Activated CD8-positive, alpha-beta memory T cell treated with anti-CD3 and anti-CD28 coated beads for 48 hours (primary cell): Measurements from ENCODE around the gene DOCK11.
"Not testable (repeated sequence)": the region's sequence is repeated elsewhere in the genome, so short reads cannot be mapped to it uniquely, and the experiment has no call there.

ENCODE experiments used
- DNase-seq, 3 experiments: peaks; one replicate each; pipeline ENCODE4 v3.0.0-alpha.2; 2020; ENCODE audit warnings: low read depth in 2 of 3, low spot score in 2 of 3

The DOCK11 gene

DNA sequence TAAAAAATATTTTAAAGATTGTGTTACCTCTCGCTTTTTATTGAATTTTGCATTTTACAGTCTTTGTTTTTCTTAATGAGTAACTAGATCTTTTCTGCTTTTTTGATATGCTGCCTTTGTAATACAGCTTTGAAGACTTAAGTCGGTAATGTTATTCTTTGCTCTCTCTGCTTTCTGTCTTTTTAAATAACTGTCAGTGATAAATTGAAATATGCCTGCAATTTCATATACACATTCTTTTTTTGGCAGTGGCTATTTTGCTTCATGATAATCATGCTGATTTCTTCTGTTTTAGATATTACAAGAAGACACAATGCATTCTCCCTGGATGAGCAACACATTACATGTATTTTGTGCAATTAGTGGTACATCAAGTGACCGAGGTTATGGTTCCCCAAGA lies 189.8 kb downstream of the DOCK11 start:
- DNase-seq = no peak

GRCh38 chrX:118688935-118689334 lies 193.3 kb downstream of the DOCK11 start:
- no peak for DNase-seq

DNA sequence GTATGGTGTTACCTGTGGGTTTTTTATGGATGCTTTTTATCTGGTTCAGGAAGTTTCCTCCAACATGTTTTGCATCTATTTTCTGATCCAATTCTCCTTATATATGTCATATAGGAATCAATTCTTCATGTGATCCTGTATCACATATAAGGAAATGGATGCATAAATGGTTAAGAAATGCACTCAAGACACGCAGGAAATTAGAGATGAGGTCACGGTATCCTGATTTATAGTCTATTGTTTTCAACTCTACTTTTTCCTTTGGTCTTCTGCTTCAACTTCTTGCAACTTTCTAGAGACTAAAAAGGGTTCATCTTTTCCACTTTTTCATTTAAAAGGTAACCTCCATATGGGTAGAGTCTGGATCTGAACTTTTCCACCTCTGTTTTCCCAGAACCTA lies 198.2 kb downstream of the DOCK11 start:
- no peak for DNase-seq

DNA sequence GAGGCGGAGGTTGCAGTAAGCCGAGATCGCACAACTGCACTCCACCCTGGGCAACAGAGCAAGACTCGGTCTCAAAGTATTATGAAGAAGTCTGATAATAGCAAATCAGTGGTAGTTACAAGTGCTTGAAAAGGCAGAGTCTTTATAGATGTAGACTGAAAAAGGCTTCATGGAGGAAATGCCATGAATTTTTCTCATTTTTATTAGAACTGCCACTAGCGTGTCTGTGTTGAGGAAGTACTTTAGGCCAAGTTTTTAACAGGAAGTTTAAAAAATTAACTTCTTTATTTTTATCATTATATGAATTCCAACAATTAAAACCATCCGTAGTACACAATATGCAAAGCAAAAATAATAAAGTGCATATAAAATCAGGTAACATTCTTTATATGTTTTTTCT lies 199.0 kb downstream of the DOCK11 start:
- no peak for DNase-seq

DNA sequence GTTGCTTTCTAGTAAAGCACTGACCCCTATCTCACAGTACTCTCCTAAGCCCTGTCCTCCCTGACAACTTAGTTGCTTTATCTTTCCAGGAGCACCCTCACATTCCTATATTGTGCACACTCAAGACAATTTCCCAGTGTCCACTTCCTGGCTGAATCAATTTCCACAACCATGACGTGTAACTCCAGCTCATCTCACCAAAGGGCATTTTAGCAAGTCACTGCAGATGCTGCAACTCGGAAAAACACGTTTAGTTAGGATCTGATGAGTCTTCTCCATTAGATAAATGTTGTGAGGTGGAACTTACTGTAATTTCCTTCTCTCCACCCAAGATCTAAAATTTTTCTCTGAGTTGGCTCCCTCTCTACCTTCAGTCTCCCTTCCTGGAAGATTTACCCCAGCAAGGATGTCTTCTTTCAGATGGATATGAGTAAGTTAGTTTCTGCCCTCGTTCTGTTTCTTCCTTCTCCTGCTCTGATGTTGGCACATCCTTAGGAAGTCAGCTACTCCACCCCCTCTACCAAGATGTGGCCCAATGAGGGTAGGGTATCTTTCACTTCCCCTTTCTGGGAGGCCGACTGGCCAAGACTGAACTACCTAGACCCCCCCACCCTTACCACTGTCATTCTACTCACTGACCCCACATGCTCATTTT lies 203.0 kb downstream of the DOCK11 start:
- no peak for DNase-seq

DNA sequence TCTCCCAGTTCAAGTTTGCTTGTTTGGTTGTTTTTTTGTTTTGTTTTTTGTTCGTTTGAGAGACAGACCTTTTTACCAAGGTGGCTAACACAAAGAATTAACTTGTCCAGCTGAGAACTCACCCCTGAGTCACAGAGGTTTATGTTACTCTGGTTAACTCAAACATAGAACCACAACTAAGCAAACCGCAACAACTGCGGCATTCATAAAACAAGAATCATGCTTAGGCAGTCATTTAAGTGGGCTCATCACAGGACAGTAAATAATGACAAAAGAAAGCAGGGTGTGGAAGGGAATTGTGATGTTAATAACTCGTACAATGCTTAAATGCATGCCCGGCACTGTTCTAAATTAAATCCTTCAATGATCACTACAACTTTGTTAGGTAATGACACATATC lies 207.1 kb downstream of the DOCK11 start:
- DNase-seq = no peak

- no peak for DNase-seq
These were observed 211.1 kb downstream of the DOCK11 start for GRCh38 chrX:118706681-118707080.

GRCh38 chrX:118714521-118714920 lies 218.9 kb downstream of the DOCK11 start:
- DNase-seq = no peak

DNA sequence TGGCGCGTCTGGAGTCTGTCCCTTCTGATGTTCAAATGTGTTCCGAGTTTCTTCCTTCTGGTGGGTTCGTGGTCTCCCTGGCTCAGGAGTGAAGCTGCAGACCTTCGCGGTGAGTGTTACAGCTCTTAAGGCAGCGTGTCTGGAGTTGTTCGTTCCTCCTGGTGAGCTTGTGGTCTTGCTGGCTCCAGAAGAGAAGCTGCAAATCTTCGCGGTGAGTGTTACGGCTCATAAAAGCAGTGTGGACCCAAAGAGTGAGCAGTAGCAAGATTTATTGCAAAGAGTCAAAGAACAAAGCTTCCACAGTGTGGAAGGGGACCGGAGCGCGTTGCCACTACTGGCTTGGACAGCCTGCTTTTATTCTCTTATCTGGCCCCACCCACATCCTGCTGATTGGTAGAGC lies 220.3 kb downstream of the DOCK11 start:
- not testable (repeated sequence) for DNase-seq

DNA sequence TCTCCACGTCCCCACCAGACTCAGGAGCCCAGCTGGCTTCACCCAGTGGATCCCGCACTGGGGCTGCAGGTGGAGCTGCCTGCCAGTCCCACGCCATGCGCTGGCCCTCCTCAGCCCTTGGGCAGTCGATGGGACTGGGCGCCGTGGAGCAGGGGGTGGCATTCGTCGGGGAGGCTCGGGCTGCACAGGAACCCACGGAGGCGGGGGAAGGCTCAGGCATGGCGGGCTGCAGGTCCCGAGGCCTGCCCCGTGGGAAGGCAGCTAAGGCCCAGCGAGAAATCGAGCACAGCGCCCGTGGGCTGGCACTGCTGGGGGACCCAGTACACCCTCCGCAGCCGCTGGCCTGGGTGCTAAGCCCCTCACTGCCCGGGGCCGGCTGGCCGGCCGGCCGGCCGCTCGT lies 221.2 kb downstream of the DOCK11 start:
- not testable (repeated sequence) for DNase-seq

- no peak for DNase-seq
These were observed 222.2 kb downstream of the DOCK11 start for GRCh38 chrX:118717678-118718391.

- DNase-seq = no peak
These were observed 223.1 kb downstream of the DOCK11 start for GRCh38 chrX:118718737-118719136.

GRCh38 chrX:118720058-118720707 lies 224.6 kb downstream of the DOCK11 start:
- DNase-seq = no peak

DNA sequence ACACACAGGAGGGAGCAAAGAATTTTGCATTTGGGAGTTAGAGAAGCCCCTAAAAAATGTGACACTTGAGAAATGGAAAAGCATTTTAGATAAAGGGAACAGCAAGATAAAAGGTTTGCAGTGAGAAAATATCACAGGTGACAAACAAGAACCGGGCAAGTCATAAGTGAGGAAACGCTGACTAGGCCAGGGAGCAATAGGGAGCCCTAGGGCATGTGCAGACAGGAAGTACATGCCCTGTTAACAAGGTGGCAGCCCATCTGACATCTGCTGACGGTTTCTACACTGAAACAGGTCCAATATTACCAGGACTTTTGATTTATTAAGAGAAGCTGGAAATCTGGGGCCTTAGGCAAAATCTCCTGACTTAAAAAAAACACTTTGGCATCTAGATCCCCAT lies 227.8 kb downstream of the DOCK11 start:
- no peak for DNase-seq

DNA sequence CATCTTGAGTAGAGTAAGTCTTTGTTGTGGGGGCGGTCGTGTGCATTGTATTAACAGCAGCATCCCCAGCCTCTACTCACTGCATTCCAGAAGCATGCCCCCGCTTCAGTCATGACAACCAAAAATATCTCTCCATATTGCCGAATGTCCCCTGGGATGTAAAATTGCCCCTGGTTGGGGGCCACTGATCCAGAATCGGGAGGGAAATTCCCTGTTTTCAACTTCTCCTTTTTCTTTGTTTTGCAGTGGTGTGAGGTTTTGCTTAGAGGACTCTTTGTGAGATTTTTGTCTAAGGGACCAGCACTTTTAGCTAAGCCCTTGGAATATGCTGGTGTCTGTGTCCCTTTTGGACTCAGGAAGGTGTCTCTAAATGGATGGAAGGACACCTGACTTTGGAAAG lies 228.8 kb downstream of the DOCK11 start:
- DNase-seq = no peak

DNA sequence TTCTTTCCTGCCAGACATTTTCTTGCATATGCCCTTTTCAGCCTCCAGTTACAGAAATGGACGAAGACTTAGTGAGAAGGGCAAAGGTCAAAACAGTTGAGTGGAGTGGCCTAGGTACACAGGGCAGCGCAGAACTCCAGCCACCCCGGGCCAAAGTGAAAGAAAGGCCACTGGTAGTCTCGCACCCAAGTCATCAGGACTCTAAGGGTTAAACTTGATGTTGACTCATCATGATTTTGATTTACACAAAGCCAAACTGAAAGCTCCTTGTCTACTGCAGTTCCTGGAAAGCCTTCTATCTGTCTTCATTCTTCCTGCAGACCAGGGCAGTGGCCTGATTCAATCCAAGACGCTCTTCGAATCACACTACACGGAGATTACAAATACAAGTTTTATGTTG lies 229.2 kb downstream of the DOCK11 start:
- DNase-seq = no peak

DNA sequence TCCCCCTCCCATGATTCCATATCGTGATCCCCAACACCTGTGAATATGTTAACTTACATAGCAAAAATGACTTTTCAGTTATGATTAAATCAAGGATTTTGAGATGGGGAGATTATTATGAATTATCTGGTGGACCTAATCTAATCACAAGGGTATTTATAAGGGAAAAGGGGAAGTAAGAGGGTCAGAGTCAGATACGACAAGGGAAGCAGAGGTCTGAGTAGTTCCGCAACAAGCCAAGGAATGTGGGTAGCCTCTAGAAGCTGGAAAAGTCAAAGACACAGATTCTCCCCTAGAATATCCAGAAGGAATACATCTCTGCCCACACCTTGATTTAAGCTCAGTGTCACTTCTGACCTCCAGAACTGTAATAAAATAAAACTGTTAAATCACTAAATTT lies 230.8 kb downstream of the DOCK11 start:
- no peak for DNase-seq

GRCh38 chrX:118726887-118727685 lies 231.5 kb downstream of the DOCK11 start, which contains the start of gene IL13RA1:
Gene IL13RA1 (plus strand): TSS chrX:118727606. CDS start chrX:118727639, 33 bp downstream.
- no peak for DNase-seq

- DNase-seq = no peak
These were observed 232.2 kb downstream of the DOCK11 start for GRCh38 chrX:118727686-118728339.

- no peak for DNase-seq
These were observed 233.5 kb downstream of the DOCK11 start for GRCh38 chrX:118729042-118729652.
